SU-DHL-6 (cell line): ENCODE measurements around the gene HAP1.

Experiments used
- H2AFZ ChIP-seq: fragments of 200-600 bp; sonication (generic); 2 replicates; pipeline ENCODE4 v1.6.1; 2014; ENCODE audit warnings: low read depth, mild to moderate bottlenecking, moderate library complexity, mixed read lengths, antibody characterized with exemption, low read length; ENCODE audit not compliant: severe bottlenecking
- H3F3A ChIP-seq: fragments of 200-600 bp; shearing (Covaris generic); 2 replicates; pipeline ENCODE4 v1.6.0; 2016; ENCODE audit warnings: antibody characterized with exemption, mild to moderate bottlenecking; ENCODE audit not compliant: insufficient read depth
- H3K27ac ChIP-seq: fragments of 200-600 bp; sonication (generic); 2 replicates; pipeline ENCODE4 v1.5.1; 2016; ENCODE audit warnings: low read depth, mild to moderate bottlenecking, low read length, moderate library complexity, mixed read lengths
- H3K27me3 ChIP-seq: fragments of 200-600 bp; sonication (generic), shearing (Covaris generic); 2 replicates; pipeline ENCODE4 v1.6.0; 2014; ENCODE audit warnings: mild to moderate bottlenecking, low read length
- H3K36me3 ChIP-seq: fragments of 200-600 bp; sonication (generic); 2 replicates; pipeline ENCODE4 v1.6.1; 2014; ENCODE audit warnings: mild to moderate bottlenecking, low read length, mixed read lengths
- H3K4me2 ChIP-seq: fragments of 300-600, 200-600 bp; shearing (Covaris generic), sonication (generic); 2 replicates; pipeline ENCODE4 v1.6.0; 2014; ENCODE audit warnings: low read length, low read depth, mild to moderate bottlenecking; ENCODE audit not compliant: poor library complexity, severe bottlenecking
- H3K4me3 ChIP-seq: fragments of 200-600 bp; sonication (generic); 2 replicates; pipeline ENCODE4 v1.5.1; 2014; ENCODE audit warnings: antibody characterized with exemption, low read length, mild to moderate bottlenecking, mixed read lengths; ENCODE audit not compliant: insufficient read depth, poor library complexity, severe bottlenecking
- H3K79me2 ChIP-seq: fragments of 200-600 bp; sonication (generic); 2 replicates; pipeline ENCODE4 v1.6.1; 2014; ENCODE audit warnings: mild to moderate bottlenecking, low read length, moderate library complexity; ENCODE audit not compliant: insufficient read depth
- H3K9ac ChIP-seq: fragments of 200-600 bp; sonication (generic); 2 replicates; pipeline ENCODE4 v1.7.0; 2014; ENCODE audit warnings: mild to moderate bottlenecking, low read length
- H3K9me2 ChIP-seq: fragments of 200-600 bp; sonication (generic); replicated peaks from 2 replicates; pipeline ENCODE4 v1.6.1; 2014; ENCODE audit warnings: low read length; ENCODE audit not compliant: insufficient read depth
- H3K9me3 ChIP-seq: fragments of 200-600 bp; sonication (generic); 2 replicates; pipeline ENCODE4 v1.6.1; 2014; ENCODE audit warnings: low read length, mixed read lengths; ENCODE audit not compliant: insufficient read depth
- H4K20me1 ChIP-seq: fragments of 200-600 bp; sonication (generic); 2 replicates; pipeline ENCODE4 v1.6.1; 2014; ENCODE audit warnings: low read depth, mild to moderate bottlenecking, antibody characterized with exemption, low read length, moderate library complexity, mixed read lengths
- EZH2phosphoT487 ChIP-seq: fragments of 200-600 bp; sonication (generic), shearing (Covaris generic); conservative IDR thresholded peaks from 2 replicates; pipeline ENCODE4 v1.6.1; 2018; ENCODE audit warnings: mild to moderate bottlenecking, antibody characterized with exemption, low read length, moderate library complexity, mixed read lengths
- TF ChIP-seq, protein P1 (sequence below): fragments of 200-600 bp; sonication (generic); IDR thresholded peaks from one replicate; pipeline ENCODE4 v1.5.1; 2017; ENCODE audit warnings: antibody characterized with exemption, mild to moderate bottlenecking, low read length, moderate library complexity; ENCODE audit not compliant: insufficient read depth, poor library complexity, severe bottlenecking

Gene HAP1

DNA sequence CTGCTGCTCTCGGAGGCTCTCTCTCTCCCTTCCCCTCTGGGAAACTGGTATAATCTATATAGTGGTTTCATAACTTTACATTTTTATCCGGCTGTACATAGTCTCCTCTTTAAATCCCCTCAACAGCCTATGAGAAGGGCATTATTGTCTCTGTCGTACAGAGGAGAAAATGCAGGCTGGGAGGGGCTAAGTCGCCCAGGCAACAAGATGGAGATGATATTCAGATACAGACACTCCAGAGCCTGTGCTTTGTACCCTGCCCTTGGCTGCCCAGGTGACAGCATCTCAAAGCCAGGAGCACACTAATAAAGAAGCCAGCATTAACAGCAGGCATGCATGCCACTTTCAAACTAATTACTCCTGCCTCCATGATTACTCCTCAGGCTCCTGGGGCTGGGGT, 50.4 kb downstream of the HAP1 start:
- Histone ChIP-seq H3K36me3 (no peaks in the 10 kb centered on the region), H3K9me2 (no peaks in the 10 kb centered on the region), H3K9me3 (no peaks in the 10 kb centered on the region), H3F3A (0 out of 2 replicates have a peak, but pooled peaks cover 5% of the 10 kb centered on the region), H3K9ac (no peak overlapping the region), H3K79me2 (no peaks in the 10 kb centered on the region), H3K27ac (no peak overlapping the region), H4K20me1 (no peaks in the 10 kb centered on the region), H3K4me2 (no peak overlapping the region), H3K27me3 (no peaks in the 10 kb centered on the region), H3K4me3 (no peak overlapping the region), H2AFZ (no peak overlapping the region)
- TF ChIP-seq EZH2phosphoT487 = no peak
- TF ChIP-seq, protein P1, sequence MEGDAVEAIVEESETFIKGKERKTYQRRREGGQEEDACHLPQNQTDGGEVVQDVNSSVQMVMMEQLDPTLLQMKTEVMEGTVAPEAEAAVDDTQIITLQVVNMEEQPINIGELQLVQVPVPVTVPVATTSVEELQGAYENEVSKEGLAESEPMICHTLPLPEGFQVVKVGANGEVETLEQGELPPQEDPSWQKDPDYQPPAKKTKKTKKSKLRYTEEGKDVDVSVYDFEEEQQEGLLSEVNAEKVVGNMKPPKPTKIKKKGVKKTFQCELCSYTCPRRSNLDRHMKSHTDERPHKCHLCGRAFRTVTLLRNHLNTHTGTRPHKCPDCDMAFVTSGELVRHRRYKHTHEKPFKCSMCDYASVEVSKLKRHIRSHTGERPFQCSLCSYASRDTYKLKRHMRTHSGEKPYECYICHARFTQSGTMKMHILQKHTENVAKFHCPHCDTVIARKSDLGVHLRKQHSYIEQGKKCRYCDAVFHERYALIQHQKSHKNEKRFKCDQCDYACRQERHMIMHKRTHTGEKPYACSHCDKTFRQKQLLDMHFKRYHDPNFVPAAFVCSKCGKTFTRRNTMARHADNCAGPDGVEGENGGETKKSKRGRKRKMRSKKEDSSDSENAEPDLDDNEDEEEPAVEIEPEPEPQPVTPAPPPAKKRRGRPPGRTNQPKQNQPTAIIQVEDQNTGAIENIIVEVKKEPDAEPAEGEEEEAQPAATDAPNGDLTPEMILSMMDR = no peak

DNA sequence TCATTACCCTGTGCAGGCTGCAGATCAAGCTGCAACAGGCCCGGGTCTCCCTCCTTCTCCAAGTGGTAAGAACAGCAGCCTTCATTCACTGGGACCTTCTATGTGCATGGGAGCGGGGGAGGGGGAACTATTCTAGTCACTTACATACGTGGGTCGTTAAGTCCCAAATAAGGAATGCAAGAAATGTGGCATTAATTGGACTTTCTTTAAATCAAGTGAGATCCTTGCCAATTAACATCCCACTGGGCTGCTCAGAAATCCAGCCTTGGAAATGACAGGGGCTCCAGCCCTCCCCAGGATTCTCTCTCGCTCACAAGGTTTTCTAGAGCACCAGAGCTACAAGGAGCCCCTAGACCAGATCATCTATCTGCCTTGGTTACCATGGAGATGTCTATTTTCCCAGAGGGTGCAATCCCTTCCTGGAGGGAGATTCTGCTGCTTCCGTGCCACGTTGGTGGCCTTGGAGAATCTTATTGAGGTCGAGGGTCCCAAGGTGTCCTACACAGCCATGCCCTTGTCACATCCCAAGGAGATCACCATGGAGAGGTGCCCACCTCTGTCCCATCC, 50.9 kb downstream of the HAP1 start:
- H3K9me3 ChIP-seq = peaks cover 4% of the 10 kb centered on the region; the same call in 1 of the 2 replicates
- H4K20me1 ChIP-seq = no peaks in the 10 kb centered on the region
- no peaks in the 10 kb centered on the region for H3K27me3 ChIP-seq
- H3K4me2 ChIP-seq = no peak overlapping the region
- no peak overlapping the region for H3K4me3 ChIP-seq
- H3K79me2 ChIP-seq = no peaks in the 10 kb centered on the region
- H3F3A ChIP-seq = 0 out of 2 replicates have a peak, but pooled peaks cover 5% of the 10 kb centered on the region
- H2AFZ ChIP-seq = no peak overlapping the region
- H3K9ac ChIP-seq = no peak overlapping the region
- H3K36me3 ChIP-seq = no peaks in the 10 kb centered on the region
- no peak for TF ChIP-seq EZH2phosphoT487
- TF ChIP-seq, protein P1 = no peak
- H3K27ac ChIP-seq = no peak overlapping the region
- H3K9me2 ChIP-seq = no peaks in the 10 kb centered on the region

DNA sequence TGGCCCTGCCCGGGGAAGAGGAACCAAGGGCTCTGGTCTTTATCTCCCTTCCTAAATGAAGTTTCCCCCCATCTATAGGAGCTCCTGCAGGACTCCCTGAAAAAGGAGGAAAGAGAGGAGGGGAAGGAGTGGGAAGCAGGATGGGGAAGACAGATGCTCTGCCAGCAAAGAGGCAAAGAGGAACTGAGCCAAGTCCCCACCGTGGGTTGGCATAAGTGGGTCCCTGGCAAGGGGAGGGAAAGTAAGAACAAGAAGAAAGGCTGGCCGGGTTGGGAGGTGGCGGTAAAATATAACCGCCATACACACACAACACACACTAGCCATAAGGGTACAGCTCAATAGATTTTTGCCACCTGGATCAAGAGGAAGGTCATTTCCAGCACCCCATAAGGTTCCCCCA, 51.8 kb downstream of the HAP1 start:
- Histone ChIP-seq H4K20me1 (no peaks in the 10 kb centered on the region), H3K79me2 (no peaks in the 10 kb centered on the region), H3K27ac (no peak overlapping the region), H3F3A (no peaks in the 10 kb centered on the region), H3K9ac (no peak overlapping the region), H3K4me2 (no peak overlapping the region), H2AFZ (no peak overlapping the region), H3K4me3 (no peak overlapping the region), H3K9me2 (no peaks in the 10 kb centered on the region), H3K9me3 (peaks cover 7% of the 10 kb centered on the region; the same call in 1 of the 2 replicates), H3K27me3 (no peaks in the 10 kb centered on the region), H3K36me3 (no peaks in the 10 kb centered on the region)
- no peak for TF ChIP-seq EZH2phosphoT487
- TF ChIP-seq, protein P1 = no peak
